GM23338 (cell line): ENCODE data around the gene SRRM2. TPM values are rescaled to one million over a fixed set of nuclear protein-coding genes. Genes with fewer than 3 reads are reported as not detected.

Experiments used
- ATAC-seq: fragments of 200-7000 bp; cut with Tn5 transposase; 3 replicates; pipeline ENCODE4 v1.9.1; 2020
- DNase-seq: peaks from one replicate; pipeline ENCODE4 v3.0.0-alpha.2; 2015; ENCODE audit warnings: low spot score
- H2AFZ ChIP-seq: fragments of 200-600 bp; sonication (generic); 2 replicates; pipeline ENCODE4 v1.8.0; 2016; ENCODE audit warnings: antibody characterized with exemption, mild to moderate bottlenecking, moderate library complexity
- H3F3A ChIP-seq: fragments of 200-600 bp; sonication (generic); replicated peaks from 2 replicates; pipeline ENCODE4 v1.8.0; 2017; ENCODE audit warnings: antibody characterized with exemption, mixed run types, low read depth
- H3K27ac ChIP-seq: fragments of 200-600 bp; sonication (generic); 2 replicates; pipeline ENCODE4 v1.6.1; 2016; ENCODE audit warnings: low read depth
- H3K27me3 ChIP-seq: fragments of 200-600 bp; sonication (generic); 2 replicates; pipeline ENCODE4 v1.8.0; 2016; ENCODE audit warnings: mild to moderate bottlenecking, mixed run types, moderate library complexity; ENCODE audit not compliant: insufficient read depth
- H3K36me3 ChIP-seq: fragments of 200-600 bp; sonication (generic); 2 replicates; pipeline ENCODE4 v1.8.0; 2016; ENCODE audit warnings: mild to moderate bottlenecking; ENCODE audit not compliant: insufficient read depth
- H3K4me1 ChIP-seq: fragments of 200-600 bp; sonication (generic); 2 replicates; pipeline ENCODE4 v1.8.0; 2016; ENCODE audit warnings: mild to moderate bottlenecking, moderate library complexity; ENCODE audit not compliant: insufficient read depth
- H3K4me2 ChIP-seq: fragments of 200-600 bp; sonication (generic); 2 replicates; pipeline ENCODE4 v1.7.1; 2017; ENCODE audit warnings: mixed run types
- H3K4me3 ChIP-seq: fragments of 200-600 bp; sonication (generic); 2 replicates; pipeline ENCODE4 v1.6.1; 2016; ENCODE audit warnings: mixed run types
- H3K79me2 ChIP-seq: fragments of 200-600 bp; sonication (generic); replicated peaks from 2 replicates; pipeline ENCODE4 v1.8.0; 2017; ENCODE audit warnings: mild to moderate bottlenecking; ENCODE audit not compliant: insufficient read depth
- H3K9me2 ChIP-seq: fragments of 200-600 bp; sonication (generic); 2 replicates; pipeline ENCODE4 v1.8.0; 2017; ENCODE audit not compliant: insufficient read depth
- H4K20me1 ChIP-seq: fragments of 200-600 bp; sonication (generic); replicated peaks from 2 replicates; pipeline ENCODE4 v1.8.0; 2017; ENCODE audit warnings: mild to moderate bottlenecking; ENCODE audit not compliant: insufficient read depth
- H3K27ac Mint-ChIP-seq: 2 replicates; pipeline ENCODE4 v1.8.0; 2020; ENCODE audit warnings: inconsistent platforms, mild to moderate bottlenecking, moderate library complexity, mixed read lengths
- H3K27me3 Mint-ChIP-seq: 3 replicates; pipeline ENCODE4 v1.8.0; 2022; ENCODE audit warnings: low read depth, mild to moderate bottlenecking, moderate library complexity, mixed read lengths, inconsistent platforms; ENCODE audit not compliant: insufficient read depth, poor library complexity
- H3K36me3 Mint-ChIP-seq: 3 replicates; pipeline ENCODE4 v1.8.0; 2021; ENCODE audit warnings: low read depth, mild to moderate bottlenecking, inconsistent platforms, moderate library complexity, mixed read lengths
- H3K4me1 Mint-ChIP-seq: 3 replicates; pipeline ENCODE4 v1.8.0; 2020; ENCODE audit warnings: mild to moderate bottlenecking, inconsistent platforms, mixed read lengths
- H3K4me3 Mint-ChIP-seq: 3 replicates; pipeline ENCODE4 v1.8.0; 2021; ENCODE audit warnings: moderate library complexity, mild to moderate bottlenecking, inconsistent platforms, mixed read lengths
- H3K9me3 Mint-ChIP-seq: 3 replicates; pipeline ENCODE4 v1.8.0; 2020; ENCODE audit warnings: moderate library complexity, mild to moderate bottlenecking, inconsistent platforms, mixed read lengths
- EZH2 ChIP-seq: fragments of 200-600 bp; sonication (generic); IDR thresholded peaks from one replicate; pipeline ENCODE4 v1.8.0; 2017; ENCODE audit warnings: antibody characterized with exemption, mild to moderate bottlenecking, low read depth; ENCODE audit not compliant: unreplicated experiment
- EZH2phosphoT487 ChIP-seq: fragments of 200-600 bp; sonication (generic); IDR thresholded peaks from one replicate; pipeline ENCODE4 v1.8.1; 2018; ENCODE audit warnings: antibody characterized with exemption; ENCODE audit not compliant: unreplicated experiment
- NANOG ChIP-seq: IDR thresholded peaks from 2 replicates; pipeline ENCODE4 v1.6.1; 2016; ENCODE audit warnings: antibody characterized with exemption, borderline replicate concordance
- POLR2AphosphoS5 ChIP-seq: IDR thresholded peaks from 2 replicates; pipeline ENCODE4 v1.6.1; 2016; ENCODE audit warnings: antibody characterized with exemption, low read depth
- REST ChIP-seq: IDR thresholded peaks from one replicate; pipeline ENCODE4 v1.6.1; 2018; ENCODE audit warnings: antibody characterized with exemption; ENCODE audit not compliant: unreplicated experiment
- STAT1 ChIP-seq: IDR thresholded peaks from one replicate; pipeline ENCODE4 v1.6.1; 2016; ENCODE audit warnings: antibody characterized with exemption; ENCODE audit not compliant: unreplicated experiment
- ZNF114 ChIP-seq: fragments of 250-450 bp; sonication (Bioruptor Pico); IDR thresholded peaks from 2 replicates; pipeline ENCODE4 v1.5.0; 2020; ENCODE audit warnings: mild to moderate bottlenecking, moderate library complexity
- ZNF331 ChIP-seq: fragments of 250-450 bp; sonication (Bioruptor Pico); IDR thresholded peaks from 2 replicates; pipeline ENCODE4 v1.5.0; 2020; ENCODE audit warnings: low read depth, mild to moderate bottlenecking, moderate library complexity
- polyA plus RNA-seq: library from polyadenylated mRNA; unstranded; fragments of >200 nt; fragmentation: Nextera tagmentation; extraction: Ambion mirVana; gene quantifications from 2 replicates; pipeline ENCODE4 v1.2.1, GENCODE V29; 2016
- total RNA-seq: library from RNA; depleted of rRNA; stranded (reverse); fragments of >200 nt; shearing (Covaris generic); gene quantifications from 2 replicates; pipeline ENCODE4 v1.2.3, GENCODE V29; 2014
- TF ChIP-seq, protein P1 (sequence below), 2 experiments: fragments of 200-600 bp in 1 of 2; sonication (generic) in 1 of 2; conservative IDR thresholded peaks; 2 replicates each; pipeline versions ENCODE4 v1.5.1 to v1.6.1; 2016 to 2017; ENCODE audit warnings: antibody characterized with exemption in 2 of 2, low read depth in 2 of 2, mild to moderate bottlenecking in 2 of 2, moderate library complexity in 1 of 2
- TF ChIP-seq, protein P2 (sequence below): fragments of 250-450 bp; sonication (Bioruptor Pico); IDR thresholded peaks from 2 replicates; pipeline ENCODE4 v1.5.0; 2020; ENCODE audit warnings: mild to moderate bottlenecking, moderate library complexity
- TF ChIP-seq, protein P3 (sequence below): IDR thresholded peaks from 2 replicates; pipeline ENCODE4 v1.6.1; 2016; ENCODE audit warnings: antibody characterized with exemption

The SRRM2 gene
- total and polyA plus RNA-seq, 2 experiments from 2014 or later: 308 to 893 TPM

DNA sequence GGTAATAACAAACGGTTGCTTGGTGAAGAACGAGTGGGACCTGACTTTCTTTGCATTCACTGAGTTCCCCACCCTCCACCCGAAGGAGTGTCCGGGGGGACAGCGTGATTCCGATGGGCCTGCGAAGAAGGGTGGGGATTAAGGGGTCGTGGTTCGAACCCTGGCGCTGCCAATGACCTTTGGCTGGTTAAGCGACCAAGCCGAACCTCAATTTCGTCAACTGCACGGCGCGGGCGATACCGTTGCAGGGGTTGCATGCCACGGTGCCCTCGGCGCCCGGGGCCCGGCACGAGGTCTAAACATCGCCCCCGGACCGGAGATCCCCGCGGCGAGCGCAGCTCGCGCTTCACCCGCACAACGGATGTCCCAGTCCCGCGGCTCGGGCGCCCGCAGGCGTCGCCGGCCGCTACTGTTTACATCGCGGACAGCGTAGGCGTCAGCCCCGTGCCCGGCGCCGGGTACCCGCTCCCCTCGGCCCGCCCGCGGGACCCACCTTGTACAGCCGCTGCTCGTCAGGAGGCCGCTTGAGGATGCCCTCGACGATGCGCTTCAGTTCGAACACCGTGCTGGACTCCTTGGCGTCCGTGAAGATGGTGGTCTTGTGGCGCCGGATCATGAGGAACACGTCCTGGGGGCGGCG lies 24.2 kb downstream of the SRRM2 start:
- peaks cover 25% of the 10 kb centered on the region for H3K4me1 Mint-ChIP-seq
- Histone ChIP-seq H2AFZ (no peak overlapping the region), H3K4me3 (peak overlapping the region; percentile 91), H4K20me1 (peaks cover 11% of the 10 kb centered on the region), H3F3A (peaks cover 32% of the 10 kb centered on the region), H3K9me2 (no peaks in the 10 kb centered on the region), H3K79me2 (peaks cover 26% of the 10 kb centered on the region), H3K27ac (no peak overlapping the region), H3K36me3 (0 out of 2 replicates have a peak, but pooled peaks cover 3% of the 10 kb centered on the region), H3K27me3 (no peaks in the 10 kb centered on the region), H3K4me2 (peak overlapping the region; percentile 78), H3K4me1 (peaks cover 14% of the 10 kb centered on the region)
- peaks cover 31% of the 10 kb centered on the region for H3K27me3 Mint-ChIP-seq
- H3K4me3 Mint-ChIP-seq: peak overlapping the region; percentile 92
- TF ChIP-seq REST (no peak), EZH2 (no peak), STAT1 (no peak), ZNF331 (CRISPR knock-in tag) (no peak), EZH2phosphoT487 (no peak), POLR2AphosphoS5 (no peak), NANOG (no peak), ZNF114 (CRISPR knock-in tag) (no peak)
- TF ChIP-seq, protein P1, sequence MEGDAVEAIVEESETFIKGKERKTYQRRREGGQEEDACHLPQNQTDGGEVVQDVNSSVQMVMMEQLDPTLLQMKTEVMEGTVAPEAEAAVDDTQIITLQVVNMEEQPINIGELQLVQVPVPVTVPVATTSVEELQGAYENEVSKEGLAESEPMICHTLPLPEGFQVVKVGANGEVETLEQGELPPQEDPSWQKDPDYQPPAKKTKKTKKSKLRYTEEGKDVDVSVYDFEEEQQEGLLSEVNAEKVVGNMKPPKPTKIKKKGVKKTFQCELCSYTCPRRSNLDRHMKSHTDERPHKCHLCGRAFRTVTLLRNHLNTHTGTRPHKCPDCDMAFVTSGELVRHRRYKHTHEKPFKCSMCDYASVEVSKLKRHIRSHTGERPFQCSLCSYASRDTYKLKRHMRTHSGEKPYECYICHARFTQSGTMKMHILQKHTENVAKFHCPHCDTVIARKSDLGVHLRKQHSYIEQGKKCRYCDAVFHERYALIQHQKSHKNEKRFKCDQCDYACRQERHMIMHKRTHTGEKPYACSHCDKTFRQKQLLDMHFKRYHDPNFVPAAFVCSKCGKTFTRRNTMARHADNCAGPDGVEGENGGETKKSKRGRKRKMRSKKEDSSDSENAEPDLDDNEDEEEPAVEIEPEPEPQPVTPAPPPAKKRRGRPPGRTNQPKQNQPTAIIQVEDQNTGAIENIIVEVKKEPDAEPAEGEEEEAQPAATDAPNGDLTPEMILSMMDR (conservative IDR thresholded peaks at IDR 0.05; ENCODE audit: low read depth in 2 of 2): no peak
- TF ChIP-seq, protein P2, sequence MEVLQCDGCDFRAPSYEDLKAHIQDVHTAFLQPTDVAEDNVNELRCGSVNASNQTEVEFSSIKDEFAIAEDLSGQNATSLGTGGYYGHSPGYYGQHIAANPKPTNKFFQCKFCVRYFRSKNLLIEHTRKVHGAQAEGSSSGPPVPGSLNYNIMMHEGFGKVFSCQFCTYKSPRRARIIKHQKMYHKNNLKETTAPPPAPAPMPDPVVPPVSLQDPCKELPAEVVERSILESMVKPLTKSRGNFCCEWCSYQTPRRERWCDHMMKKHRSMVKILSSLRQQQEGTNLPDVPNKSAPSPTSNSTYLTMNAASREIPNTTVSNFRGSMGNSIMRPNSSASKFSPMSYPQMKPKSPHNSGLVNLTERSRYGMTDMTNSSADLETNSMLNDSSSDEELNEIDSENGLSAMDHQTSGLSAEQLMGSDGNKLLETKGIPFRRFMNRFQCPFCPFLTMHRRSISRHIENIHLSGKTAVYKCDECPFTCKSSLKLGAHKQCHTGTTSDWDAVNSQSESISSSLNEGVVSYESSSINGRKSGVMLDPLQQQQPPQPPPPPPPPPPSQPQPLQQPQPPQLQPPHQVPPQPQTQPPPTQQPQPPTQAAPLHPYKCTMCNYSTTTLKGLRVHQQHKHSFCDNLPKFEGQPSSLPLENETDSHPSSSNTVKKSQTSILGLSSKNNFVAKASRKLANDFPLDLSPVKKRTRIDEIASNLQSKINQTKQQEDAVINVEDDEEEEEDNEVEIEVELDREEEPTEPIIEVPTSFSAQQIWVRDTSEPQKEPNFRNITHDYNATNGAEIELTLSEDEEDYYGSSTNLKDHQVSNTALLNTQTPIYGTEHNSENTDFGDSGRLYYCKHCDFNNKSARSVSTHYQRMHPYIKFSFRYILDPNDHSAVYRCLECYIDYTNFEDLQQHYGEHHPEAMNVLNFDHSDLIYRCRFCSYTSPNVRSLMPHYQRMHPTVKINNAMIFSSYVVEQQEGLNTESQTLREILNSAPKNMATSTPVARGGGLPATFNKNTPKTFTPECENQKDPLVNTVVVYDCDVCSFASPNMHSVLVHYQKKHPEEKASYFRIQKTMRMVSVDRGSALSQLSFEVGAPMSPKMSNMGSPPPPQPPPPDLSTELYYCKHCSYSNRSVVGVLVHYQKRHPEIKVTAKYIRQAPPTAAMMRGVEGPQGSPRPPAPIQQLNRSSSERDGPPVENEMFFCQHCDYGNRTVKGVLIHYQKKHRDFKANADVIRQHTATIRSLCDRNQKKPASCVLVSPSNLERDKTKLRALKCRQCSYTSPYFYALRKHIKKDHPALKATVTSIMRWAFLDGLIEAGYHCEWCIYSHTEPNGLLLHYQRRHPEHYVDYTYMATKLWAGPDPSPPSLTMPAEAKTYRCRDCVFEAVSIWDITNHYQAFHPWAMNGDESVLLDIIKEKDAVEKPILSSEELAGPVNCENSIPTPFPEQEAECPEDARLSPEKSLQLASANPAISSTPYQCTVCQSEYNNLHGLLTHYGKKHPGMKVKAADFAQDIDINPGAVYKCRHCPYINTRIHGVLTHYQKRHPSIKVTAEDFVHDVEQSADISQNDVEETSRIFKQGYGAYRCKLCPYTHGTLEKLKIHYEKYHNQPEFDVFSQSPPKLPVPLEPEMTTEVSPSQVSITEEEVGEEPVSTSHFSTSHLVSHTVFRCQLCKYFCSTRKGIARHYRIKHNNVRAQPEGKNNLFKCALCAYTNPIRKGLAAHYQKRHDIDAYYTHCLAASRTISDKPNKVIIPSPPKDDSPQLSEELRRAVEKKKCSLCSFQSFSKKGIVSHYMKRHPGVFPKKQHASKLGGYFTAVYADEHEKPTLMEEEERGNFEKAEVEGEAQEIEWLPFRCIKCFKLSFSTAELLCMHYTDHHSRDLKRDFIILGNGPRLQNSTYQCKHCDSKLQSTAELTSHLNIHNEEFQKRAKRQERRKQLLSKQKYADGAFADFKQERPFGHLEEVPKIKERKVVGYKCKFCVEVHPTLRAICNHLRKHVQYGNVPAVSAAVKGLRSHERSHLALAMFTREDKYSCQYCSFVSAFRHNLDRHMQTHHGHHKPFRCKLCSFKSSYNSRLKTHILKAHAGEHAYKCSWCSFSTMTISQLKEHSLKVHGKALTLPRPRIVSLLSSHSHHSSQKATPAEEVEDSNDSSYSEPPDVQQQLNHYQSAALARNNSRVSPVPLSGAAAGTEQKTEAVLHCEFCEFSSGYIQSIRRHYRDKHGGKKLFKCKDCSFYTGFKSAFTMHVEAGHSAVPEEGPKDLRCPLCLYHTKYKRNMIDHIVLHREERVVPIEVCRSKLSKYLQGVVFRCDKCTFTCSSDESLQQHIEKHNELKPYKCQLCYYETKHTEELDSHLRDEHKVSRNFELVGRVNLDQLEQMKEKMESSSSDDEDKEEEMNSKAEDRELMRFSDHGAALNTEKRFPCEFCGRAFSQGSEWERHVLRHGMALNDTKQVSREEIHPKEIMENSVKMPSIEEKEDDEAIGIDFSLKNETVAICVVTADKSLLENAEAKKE (CRISPR knock-in tag): no peak
- TF ChIP-seq, protein P3, sequence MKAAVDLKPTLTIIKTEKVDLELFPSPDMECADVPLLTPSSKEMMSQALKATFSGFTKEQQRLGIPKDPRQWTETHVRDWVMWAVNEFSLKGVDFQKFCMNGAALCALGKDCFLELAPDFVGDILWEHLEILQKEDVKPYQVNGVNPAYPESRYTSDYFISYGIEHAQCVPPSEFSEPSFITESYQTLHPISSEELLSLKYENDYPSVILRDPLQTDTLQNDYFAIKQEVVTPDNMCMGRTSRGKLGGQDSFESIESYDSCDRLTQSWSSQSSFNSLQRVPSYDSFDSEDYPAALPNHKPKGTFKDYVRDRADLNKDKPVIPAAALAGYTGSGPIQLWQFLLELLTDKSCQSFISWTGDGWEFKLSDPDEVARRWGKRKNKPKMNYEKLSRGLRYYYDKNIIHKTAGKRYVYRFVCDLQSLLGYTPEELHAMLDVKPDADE: no peak
- H3K36me3 Mint-ChIP-seq: peaks cover 42% of the 10 kb centered on the region
- peak; percentile 48 for DNase-seq
- ATAC-seq: peak; percentile 1; the same call in 1 of the 3 replicates
- H3K9me3 Mint-ChIP-seq: no peaks in the 10 kb centered on the region; the same call in 1 of the 3 replicates
- peak overlapping the region; percentile 91 for H3K27ac Mint-ChIP-seq
